ENCODE results near the gene SBF2.

The SBF2 gene

DNA sequence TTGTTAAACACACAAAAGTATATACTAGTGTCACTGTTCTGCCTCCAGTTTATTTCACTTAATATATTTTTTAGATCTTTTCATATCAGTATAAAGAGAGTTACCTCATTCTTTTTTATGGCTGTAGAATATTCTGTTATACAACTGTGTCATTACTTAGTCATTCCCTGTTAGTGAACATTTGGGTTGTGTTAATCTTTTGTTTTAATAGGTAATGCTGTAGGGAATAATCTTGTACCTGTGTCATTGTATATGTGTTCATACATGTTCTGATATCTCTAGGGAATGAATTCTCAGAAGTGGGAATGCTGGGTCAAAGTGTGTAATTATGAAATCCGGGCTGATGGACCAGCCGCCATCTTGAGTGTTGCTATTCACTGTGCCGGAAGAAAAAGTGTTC, 558.8 kb downstream of the SBF2 start:
- DNase-seq, result no peak

DNA sequence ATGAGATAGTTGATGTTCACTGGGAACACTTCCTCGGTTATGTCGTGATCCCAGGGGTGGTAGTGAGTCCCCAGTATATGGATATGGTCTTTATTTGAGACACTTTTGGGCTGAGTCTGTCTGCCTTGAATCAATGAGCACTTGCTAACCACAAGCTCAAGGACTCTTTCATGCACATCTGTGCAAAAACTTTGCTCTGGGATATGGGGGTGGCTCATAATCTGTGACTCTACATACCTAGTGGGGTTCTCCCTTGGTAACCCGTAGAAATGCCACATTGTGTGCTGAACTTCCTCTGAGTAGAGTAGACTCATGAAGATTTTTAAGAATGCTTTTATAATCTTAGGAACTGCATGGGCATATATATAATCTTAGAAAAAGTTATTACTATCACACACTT, 560.8 kb downstream of the SBF2 start:
- no peak for DNase-seq

DNA sequence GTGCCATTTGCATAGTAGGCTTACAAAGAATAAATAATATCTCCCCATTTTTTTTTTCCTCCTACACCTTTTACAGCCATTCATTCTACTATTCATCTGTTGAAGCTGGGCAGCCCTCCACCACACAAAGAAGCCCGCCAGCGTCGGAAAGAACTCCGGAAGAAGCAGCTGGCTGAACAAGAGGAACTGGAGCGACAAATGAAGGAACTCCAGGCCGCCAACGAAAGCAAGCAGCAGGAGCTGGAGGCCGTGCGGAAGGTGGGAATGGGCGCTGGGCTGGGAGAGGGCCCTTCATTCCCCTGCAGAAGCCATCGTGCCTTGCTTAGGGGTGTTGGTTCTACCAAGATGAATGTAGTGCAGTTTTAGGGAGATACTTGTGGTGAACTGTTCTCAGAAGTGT, 561.6 kb downstream of the SBF2 start:
- no peak for DNase-seq

DNA sequence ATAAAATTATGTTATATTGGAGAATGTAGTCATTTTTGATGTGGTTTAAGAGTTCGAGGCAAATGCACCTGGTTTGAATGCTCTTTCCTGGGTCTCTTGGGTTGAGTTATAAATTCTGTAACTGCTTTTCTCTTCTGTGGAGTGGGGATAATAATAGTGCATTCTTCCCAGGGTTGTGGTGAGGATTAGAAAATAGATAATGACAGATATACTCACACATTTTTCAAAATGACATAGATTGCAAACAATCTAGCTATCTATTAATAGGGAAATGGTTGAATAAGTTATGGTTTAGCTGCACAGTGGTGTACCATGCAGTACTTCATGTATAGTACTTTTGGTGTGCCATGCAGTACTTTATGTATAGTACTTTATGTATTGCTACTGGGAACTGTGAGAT, 562.8 kb downstream of the SBF2 start:
- DNase-seq, result no peak
